Measurements from ENCODE around the gene CCT6B. TPM values are rescaled to one million over a fixed set of nuclear protein-coding genes. Genes with fewer than 3 reads are reported as not detected.

CCT6B gene
- total and polyA plus RNA-seq, 2 of the 13 experiments (the other 11 are each of a cell fraction or from before 2014, with no cell fraction given) = 0.41 to 1.4 TPM

GRCh38 chr17:34980353-34980680 lies 19.1 kb upstream of the CCT6B start, which contains the start of gene LIG3 (continued):
- TF ChIP-seq ZBTB40 (IDR thresholded peaks at IDR 0.05) = no peak
- TF ChIP-seq ZBTB40 (CRISPR knock-in tag; IDR thresholded peaks at IDR 0.05) = no peak
- no peak for TF ChIP-seq STAT6 (CRISPR knock-in tag; IDR thresholded peaks at IDR 0.05; ENCODE audit: borderline replicate concordance)
- TF ChIP-seq ZNF275 (CRISPR knock-in tag; IDR thresholded peaks at IDR 0.05; ENCODE audit: borderline replicate concordance) = no peak
- 0 out of 2 replicates have a peak, but pooled peaks have one; percentile 38 for TF ChIP-seq MLXIP (CRISPR knock-in tag; IDR thresholded peaks at IDR 0.05; ENCODE audit: borderline replicate concordance)
- no peak for TF ChIP-seq RORA (CRISPR knock-in tag; IDR thresholded peaks at IDR 0.05)
- TF ChIP-seq ISL2 (CRISPR knock-in tag; IDR thresholded peaks at IDR 0.05) = no peak
- 0 out of 2 replicates have a peak, but pooled peaks have one; percentile 25 for TF ChIP-seq KMT2A (CRISPR knock-in tag; IDR thresholded peaks at IDR 0.05)
- TF ChIP-seq PTBP1 (IDR thresholded peaks at IDR 0.05; ENCODE audit: low read depth, low read length, poor library complexity, severe bottlenecking) = no peak
- peak; percentile 85 for TF ChIP-seq POLR2AphosphoS5 (IDR thresholded peaks at IDR 0.05; ENCODE audit: low read depth, low read length)
- TF ChIP-seq HNRNPLL (IDR thresholded peaks at IDR 0.05; ENCODE audit: low read depth, low read length, poor library complexity, severe bottlenecking) = no peak
- no peak; the same call in 1 of the 2 replicates for TF ChIP-seq ZNF263 (CRISPR knock-in tag; IDR thresholded peaks at IDR 0.05)
- TF ChIP-seq RFX1 (IDR thresholded peaks at IDR 0.05) = no peak
- no peak for TF ChIP-seq ZNF382 (CRISPR knock-in tag; IDR thresholded peaks at IDR 0.05; ENCODE audit: borderline replicate concordance)
- TF ChIP-seq ZNF619 (CRISPR knock-in tag; IDR thresholded peaks at IDR 0.05) = no peak
